H1 (cell line): Measurements from ENCODE around the gene TIMM10B. TPM values are rescaled to one million over a fixed set of nuclear protein-coding genes. Genes with fewer than 3 reads are reported as not detected.

Source experiments
- JUN ChIP-seq: IDR thresholded peaks from 2 replicates; pipeline ENCODE4 v1.6.1; 2011; ENCODE audit warnings: low read depth, mild to moderate bottlenecking, improper control_type of control experiment, low read length
- polyA plus RNA-seq, 7 experiments: library from polyadenylated mRNA; depleted of rRNA in 3 of 7; stranded (reverse) in 5 of 7; unstranded in 2 of 7; fragments of >200 nt in 5 of 7; fragments of 200-250 nt in 2 of 7; gene quantifications; 1 replicate in 5 of 7; 2 replicates in 1 of 7; 4 replicates in 1 of 7; pipeline versions ENCODE4 v1.2.1 to v1.2.3, GENCODE V29; 2011 to 2013; ENCODE audit warnings: missing spikeins in 2 of 7, mixed read lengths in 2 of 7
- total RNA-seq: library from RNA; stranded (reverse); fragmentation: NEBNext Ultra II Directional; extraction: Animal tissue kit (Norgen Biotek cat#: 25700); gene quantifications from 2 replicates; pipeline ENCODE4 v1.2.1, GENCODE V29; 2021
- TF ChIP-seq, protein P1 (sequence below): fragments of 300-600 bp; sonication (generic); IDR thresholded peaks from 2 replicates; pipeline ENCODE4 v1.7.1; 2012; ENCODE audit warnings: low read length, moderate library complexity, mild to moderate bottlenecking, inconsistent platforms; ENCODE audit not compliant: insufficient replicate concordance

The TIMM10B gene
- total and polyA plus RNA-seq, 2 of the 8 experiments (the other 6 are each of a cell fraction or from before 2014, with no cell fraction given), result 38.2 to 47.8 TPM

DNA sequence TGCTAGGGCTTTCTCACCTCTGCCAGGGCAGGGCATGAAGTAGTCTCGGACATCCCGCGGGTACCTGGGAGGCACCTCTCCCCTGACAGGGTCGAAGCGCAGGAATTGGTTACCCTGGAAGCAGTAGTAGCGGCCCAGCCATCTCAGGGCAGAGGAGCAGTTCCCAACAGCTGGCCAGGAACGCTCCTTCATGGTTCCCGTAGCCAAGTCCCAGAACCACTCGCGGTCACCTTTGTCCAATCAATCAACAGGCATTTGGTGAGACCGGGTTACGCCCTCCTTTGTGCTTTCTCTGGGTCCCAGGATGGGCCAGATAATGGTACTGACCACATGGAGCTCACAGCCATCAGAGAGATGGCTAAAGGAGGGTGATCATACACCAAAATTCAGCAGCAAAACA is 43.9 kb upstream of the TIMM10B start (continued):
- TF ChIP-seq, protein P1, sequence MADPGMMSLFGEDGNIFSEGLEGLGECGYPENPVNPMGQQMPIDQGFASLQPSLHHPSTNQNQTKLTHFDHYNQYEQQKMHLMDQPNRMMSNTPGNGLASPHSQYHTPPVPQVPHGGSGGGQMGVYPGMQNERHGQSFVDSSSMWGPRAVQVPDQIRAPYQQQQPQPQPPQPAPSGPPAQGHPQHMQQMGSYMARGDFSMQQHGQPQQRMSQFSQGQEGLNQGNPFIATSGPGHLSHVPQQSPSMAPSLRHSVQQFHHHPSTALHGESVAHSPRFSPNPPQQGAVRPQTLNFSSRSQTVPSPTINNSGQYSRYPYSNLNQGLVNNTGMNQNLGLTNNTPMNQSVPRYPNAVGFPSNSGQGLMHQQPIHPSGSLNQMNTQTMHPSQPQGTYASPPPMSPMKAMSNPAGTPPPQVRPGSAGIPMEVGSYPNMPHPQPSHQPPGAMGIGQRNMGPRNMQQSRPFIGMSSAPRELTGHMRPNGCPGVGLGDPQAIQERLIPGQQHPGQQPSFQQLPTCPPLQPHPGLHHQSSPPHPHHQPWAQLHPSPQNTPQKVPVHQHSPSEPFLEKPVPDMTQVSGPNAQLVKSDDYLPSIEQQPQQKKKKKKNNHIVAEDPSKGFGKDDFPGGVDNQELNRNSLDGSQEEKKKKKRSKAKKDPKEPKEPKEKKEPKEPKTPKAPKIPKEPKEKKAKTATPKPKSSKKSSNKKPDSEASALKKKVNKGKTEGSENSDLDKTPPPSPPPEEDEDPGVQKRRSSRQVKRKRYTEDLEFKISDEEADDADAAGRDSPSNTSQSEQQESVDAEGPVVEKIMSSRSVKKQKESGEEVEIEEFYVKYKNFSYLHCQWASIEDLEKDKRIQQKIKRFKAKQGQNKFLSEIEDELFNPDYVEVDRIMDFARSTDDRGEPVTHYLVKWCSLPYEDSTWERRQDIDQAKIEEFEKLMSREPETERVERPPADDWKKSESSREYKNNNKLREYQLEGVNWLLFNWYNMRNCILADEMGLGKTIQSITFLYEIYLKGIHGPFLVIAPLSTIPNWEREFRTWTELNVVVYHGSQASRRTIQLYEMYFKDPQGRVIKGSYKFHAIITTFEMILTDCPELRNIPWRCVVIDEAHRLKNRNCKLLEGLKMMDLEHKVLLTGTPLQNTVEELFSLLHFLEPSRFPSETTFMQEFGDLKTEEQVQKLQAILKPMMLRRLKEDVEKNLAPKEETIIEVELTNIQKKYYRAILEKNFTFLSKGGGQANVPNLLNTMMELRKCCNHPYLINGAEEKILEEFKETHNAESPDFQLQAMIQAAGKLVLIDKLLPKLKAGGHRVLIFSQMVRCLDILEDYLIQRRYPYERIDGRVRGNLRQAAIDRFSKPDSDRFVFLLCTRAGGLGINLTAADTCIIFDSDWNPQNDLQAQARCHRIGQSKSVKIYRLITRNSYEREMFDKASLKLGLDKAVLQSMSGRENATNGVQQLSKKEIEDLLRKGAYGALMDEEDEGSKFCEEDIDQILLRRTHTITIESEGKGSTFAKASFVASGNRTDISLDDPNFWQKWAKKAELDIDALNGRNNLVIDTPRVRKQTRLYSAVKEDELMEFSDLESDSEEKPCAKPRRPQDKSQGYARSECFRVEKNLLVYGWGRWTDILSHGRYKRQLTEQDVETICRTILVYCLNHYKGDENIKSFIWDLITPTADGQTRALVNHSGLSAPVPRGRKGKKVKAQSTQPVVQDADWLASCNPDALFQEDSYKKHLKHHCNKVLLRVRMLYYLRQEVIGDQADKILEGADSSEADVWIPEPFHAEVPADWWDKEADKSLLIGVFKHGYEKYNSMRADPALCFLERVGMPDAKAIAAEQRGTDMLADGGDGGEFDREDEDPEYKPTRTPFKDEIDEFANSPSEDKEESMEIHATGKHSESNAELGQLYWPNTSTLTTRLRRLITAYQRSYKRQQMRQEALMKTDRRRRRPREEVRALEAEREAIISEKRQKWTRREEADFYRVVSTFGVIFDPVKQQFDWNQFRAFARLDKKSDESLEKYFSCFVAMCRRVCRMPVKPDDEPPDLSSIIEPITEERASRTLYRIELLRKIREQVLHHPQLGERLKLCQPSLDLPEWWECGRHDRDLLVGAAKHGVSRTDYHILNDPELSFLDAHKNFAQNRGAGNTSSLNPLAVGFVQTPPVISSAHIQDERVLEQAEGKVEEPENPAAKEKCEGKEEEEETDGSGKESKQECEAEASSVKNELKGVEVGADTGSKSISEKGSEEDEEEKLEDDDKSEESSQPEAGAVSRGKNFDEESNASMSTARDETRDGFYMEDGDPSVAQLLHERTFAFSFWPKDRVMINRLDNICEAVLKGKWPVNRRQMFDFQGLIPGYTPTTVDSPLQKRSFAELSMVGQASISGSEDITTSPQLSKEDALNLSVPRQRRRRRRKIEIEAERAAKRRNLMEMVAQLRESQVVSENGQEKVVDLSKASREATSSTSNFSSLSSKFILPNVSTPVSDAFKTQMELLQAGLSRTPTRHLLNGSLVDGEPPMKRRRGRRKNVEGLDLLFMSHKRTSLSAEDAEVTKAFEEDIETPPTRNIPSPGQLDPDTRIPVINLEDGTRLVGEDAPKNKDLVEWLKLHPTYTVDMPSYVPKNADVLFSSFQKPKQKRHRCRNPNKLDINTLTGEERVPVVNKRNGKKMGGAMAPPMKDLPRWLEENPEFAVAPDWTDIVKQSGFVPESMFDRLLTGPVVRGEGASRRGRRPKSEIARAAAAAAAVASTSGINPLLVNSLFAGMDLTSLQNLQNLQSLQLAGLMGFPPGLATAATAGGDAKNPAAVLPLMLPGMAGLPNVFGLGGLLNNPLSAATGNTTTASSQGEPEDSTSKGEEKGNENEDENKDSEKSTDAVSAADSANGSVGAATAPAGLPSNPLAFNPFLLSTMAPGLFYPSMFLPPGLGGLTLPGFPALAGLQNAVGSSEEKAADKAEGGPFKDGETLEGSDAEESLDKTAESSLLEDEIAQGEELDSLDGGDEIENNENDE, result no peak
- no peak for TF ChIP-seq JUN
